SK-N-SH (cell line): ENCODE results near the gene TUBA8. TPM values are rescaled to one million over a fixed set of nuclear protein-coding genes. Genes with fewer than 3 reads are reported as not detected.

Experiments used
- CTCF ChIA-PET: fragments of 300-600, 350-600 bp; formaldehyde crosslinking; extraction: SDS; loops from one replicate; lab custom pipeline; 2021; lab: Yijun Ruan, JAX
- POLR2A ChIA-PET: fragments of 350-600 bp; sonication (Branson Sonifier 250); formaldehyde crosslinking; extraction: SDS; loops from one replicate; lab custom pipeline; 2020; ENCODE audit warnings: antibody characterized with exemption, inconsistent platforms; lab: Yijun Ruan, JAX
- DNase-seq: peaks from one replicate; pipeline ENCODE4 v3.0.0; 2012
- H2AFZ ChIP-seq: fragments of 200-600 bp; sonication (generic); 2 replicates; pipeline ENCODE4 v1.8.1; 2016; ENCODE audit warnings: antibody characterized with exemption, mild to moderate bottlenecking, low read depth
- H3F3A ChIP-seq: fragments of 200-600 bp; sonication (generic); replicated peaks from 2 replicates; pipeline ENCODE3; 2016; ENCODE audit warnings: antibody characterized with exemption, mild to moderate bottlenecking; ENCODE audit not compliant: insufficient read depth
- H3K27ac ChIP-seq, 2 experiments: fragments of 200-500 bp in 1 of 2; fragments of 200-600 bp in 1 of 2; sonication (Bioruptor generic) in 1 of 2; sonication (generic), shearing (Covaris generic) in 1 of 2; 2 replicates each; pipeline versions ENCODE4 v1.5.1 to v1.6.1; 2014 to 2016; ENCODE audit warnings: low read depth in 2 of 2, inconsistent platforms in 1 of 2, low read length in 1 of 2, mild to moderate bottlenecking in 1 of 2, mixed read lengths in 1 of 2
- H3K27me3 ChIP-seq: fragments of 200-600 bp; sonication (generic), shearing (Covaris generic); 2 replicates; pipeline ENCODE4 v1.6.1; 2016; ENCODE audit warnings: mixed run types; ENCODE audit not compliant: insufficient read depth
- H3K36me3 ChIP-seq, 2 experiments: fragments of 200-500 bp in 1 of 2; fragments of 200-600 bp in 1 of 2; sonication (Bioruptor generic) in 1 of 2; sonication (generic) in 1 of 2; replicated peaks in 1 of 2; 2 replicates each; pipeline versions ENCODE3 to v1.5.1; 2014 to 2016; ENCODE audit warnings: low read length in 1 of 2, mild to moderate bottlenecking in 1 of 2; ENCODE audit not compliant: insufficient read depth in 2 of 2, control insufficient read depth in 1 of 2
- H3K4me1 ChIP-seq, 2 experiments: fragments of 200-500 bp in 1 of 2; fragments of 200-600 bp in 1 of 2; sonication (Bioruptor generic) in 1 of 2; sonication (generic), shearing (Covaris generic) in 1 of 2; 2 replicates each; pipeline versions ENCODE4 v1.5.1 to v1.6.1; 2014 to 2016; ENCODE audit warnings: low read depth in 1 of 2, low read length in 1 of 2, mixed run types in 1 of 2; ENCODE audit not compliant: insufficient read depth in 2 of 2, control insufficient read depth in 1 of 2
- H3K4me2 ChIP-seq: fragments of 200-600 bp; sonication (generic), shearing (Covaris generic); 2 replicates; pipeline ENCODE4 v1.6.1; 2017; ENCODE audit warnings: mixed run types
- H3K4me3 ChIP-seq, 2 experiments: fragments of 200-500 bp in 1 of 2; fragments of 200-600 bp in 1 of 2; sonication (Bioruptor generic) in 1 of 2; sonication (generic), shearing (Covaris generic) in 1 of 2; 2 replicates each; pipeline versions ENCODE4 v1.5.1 to v1.8.1; 2014 to 2016; ENCODE audit warnings: low read depth in 2 of 2, inconsistent platforms in 1 of 2, low read length in 1 of 2, mild to moderate bottlenecking in 1 of 2, mixed read lengths in 1 of 2, moderate library complexity in 1 of 2
- H3K79me2 ChIP-seq: fragments of 200-600 bp; sonication (generic); 2 replicates; pipeline ENCODE4 v1.8.1; 2017; ENCODE audit warnings: mild to moderate bottlenecking; ENCODE audit not compliant: insufficient read depth
- H3K9ac ChIP-seq: fragments of 200-600 bp; sonication (generic); 2 replicates; pipeline ENCODE4 v1.6.1; 2017; ENCODE audit warnings: mixed run types
- H3K9me2 ChIP-seq: fragments of 200-600 bp; sonication (generic); 2 replicates; pipeline ENCODE4 v1.6.1; 2017; ENCODE audit warnings: mixed run types
- H3K9me3 ChIP-seq: fragments of 200-600 bp; sonication (generic); 2 replicates; pipeline ENCODE4 v1.6.1; 2017; ENCODE audit warnings: mixed run types, mild to moderate bottlenecking, moderate library complexity
- H4K20me1 ChIP-seq: fragments of 200-600 bp; sonication (generic); 2 replicates; pipeline ENCODE4 v1.6.1; 2017; ENCODE audit warnings: mild to moderate bottlenecking, mixed run types; ENCODE audit not compliant: insufficient read depth
- CHD2 ChIP-seq: fragments of 150-350 bp; IDR thresholded peaks from 2 replicates; pipeline ENCODE4 v1.6.1; 2018; ENCODE audit warnings: low read length; ENCODE audit not compliant: partially characterized antibody
- EP300 ChIP-seq, 2 experiments: IDR thresholded peaks; 2 replicates each; pipeline versions ENCODE4 v1.4.0 to v1.6.1; 2012; ENCODE audit warnings: borderline replicate concordance in 1 of 2, low read depth in 1 of 2, low read length in 1 of 2
- EZH2phosphoT487 ChIP-seq: fragments of 200-600 bp; sonication (generic); IDR thresholded peaks from 2 replicates; pipeline ENCODE4 v1.6.1; 2017; ENCODE audit warnings: low read depth, mixed run types, mild to moderate bottlenecking, antibody characterized with exemption, moderate library complexity, borderline replicate concordance
- FOSL2 ChIP-seq: IDR thresholded peaks from 2 replicates; pipeline ENCODE4 v1.4.0; 2012; ENCODE audit warnings: low read depth, mild to moderate bottlenecking, moderate library complexity, borderline replicate concordance
- FOXJ3 ChIP-seq: sonication (generic); formaldehyde crosslinking; IDR thresholded peaks from 2 replicates; pipeline ENCODE4 v1.5.1; 2020; ENCODE audit warnings: mild to moderate bottlenecking, missing genetic modification reagents
- FOXM1 ChIP-seq: IDR thresholded peaks from 2 replicates; pipeline ENCODE4 v1.4.0; 2012; ENCODE audit warnings: low read depth, mild to moderate bottlenecking
- IRF3 ChIP-seq: fragments of 150-350 bp; IDR thresholded peaks from 2 replicates; pipeline ENCODE4 v1.6.1; 2016; ENCODE audit warnings: mild to moderate bottlenecking, low read depth, low read length
- JUND ChIP-seq: IDR thresholded peaks from 2 replicates; pipeline ENCODE4 v1.4.0; 2012
- PBX3 ChIP-seq: IDR thresholded peaks from 2 replicates; pipeline ENCODE4; 2012
- RFX5 ChIP-seq: IDR thresholded peaks from 2 replicates; pipeline ENCODE4 v1.6.1; 2012; ENCODE audit warnings: mild to moderate bottlenecking, improper control_type of control experiment, low read length
- RXRA ChIP-seq: IDR thresholded peaks from 2 replicates; pipeline ENCODE4 v1.4.0; 2012; ENCODE audit warnings: low read depth, mild to moderate bottlenecking, borderline replicate concordance
- TCF12 ChIP-seq: IDR thresholded peaks from 2 replicates; pipeline ENCODE4 v1.4.0; 2012
- TEAD4 ChIP-seq: IDR thresholded peaks from 2 replicates; pipeline ENCODE4 v1.4.0; 2012; ENCODE audit warnings: mild to moderate bottlenecking, borderline replicate concordance; ENCODE audit not compliant: insufficient read depth
- WGBS: methylation state at CpG from one replicate; pipeline ENCODE4 v1.1.6; 2017; ENCODE audit warnings: low lambda C conversion rate; 5-methylcytosine and 5-hydroxymethylcytosine counted together
- polyA plus RNA-seq, 3 experiments: library from polyadenylated mRNA; depleted of rRNA; stranded (reverse); fragments of >200 nt; gene quantifications; 2 replicates each; pipeline ENCODE4 v1.2.3, GENCODE V29; 2012

Gene TUBA8
- polyA plus RNA-seq, 1 of the 3 experiments (the other 2 are of a cell fraction): 1.7 TPM

- peaks cover 62% of the 10 kb centered on the region for H3K79me2 ChIP-seq
- peaks cover 38 to 42% of the 10 kb centered on the region in 2 experiments for H3K36me3 ChIP-seq
- TF ChIP-seq FOXJ3 (no peak), TCF12 (no peak), FOXM1 (no peak), JUND (no peak), TEAD4 (no peak), RFX5 (no peak), FOSL2 (no peak), RXRA (no peak), EZH2phosphoT487 (no peak), PBX3 (no peak), EP300 (IDR thresholded peaks at IDR 0.05; ENCODE audit: borderline replicate concordance in 1 of 2, low read depth in 1 of 2, low read length in 1 of 2) (no peak), CHD2 (no peak)
- H3K9me3 ChIP-seq: no peaks in the 10 kb centered on the region
- peaks cover 6% of the 10 kb centered on the region for H3F3A ChIP-seq
- POLR2A ChIA-PET: no interaction called here
- H2AFZ ChIP-seq: no peak overlapping the region
- no peak overlapping the region for H3K9ac ChIP-seq
- no peak overlapping the region for H3K27ac ChIP-seq
- H3K4me3 ChIP-seq: no peak overlapping the region
- H3K27me3 ChIP-seq: no peaks in the 10 kb centered on the region
- WGBS: 96% methylated on average over 5 of the region's 5 CpGs
- H3K9me2 ChIP-seq: no peaks in the 10 kb centered on the region
- no peak for DNase-seq
- H3K4me1 ChIP-seq: peaks cover 11 to 20% of the 10 kb centered on the region in 2 experiments
- 0 out of 2 replicates have a peak, but pooled peaks cover 5% of the 10 kb centered on the region for H4K20me1 ChIP-seq
- H3K4me2 ChIP-seq: no peak overlapping the region
- CTCF ChIA-PET: no interaction called here
These were observed 29.2 kb upstream of the TUBA8 start for GRCh38 chr22:18081416-18081815.

GRCh38 chr22:18082467-18082866 lies 28.1 kb upstream of the TUBA8 start:
- Histone ChIP-seq H4K20me1 (0 out of 2 replicates have a peak, but pooled peaks cover 5% of the 10 kb centered on the region), H3K9me2 (no peaks in the 10 kb centered on the region), H3K27ac (no peak overlapping the region), H2AFZ (no peak overlapping the region), H3F3A (no peaks in the 10 kb centered on the region), H3K27me3 (no peaks in the 10 kb centered on the region), H3K9ac (no peak overlapping the region), H3K36me3 (peaks cover 42 to 47% of the 10 kb centered on the region in 2 experiments), H3K79me2 (peaks cover 53% of the 10 kb centered on the region), H3K4me2 (no peak overlapping the region), H3K9me3 (no peaks in the 10 kb centered on the region), H3K4me1 (peaks cover 5 to 11% of the 10 kb centered on the region in 2 experiments; a peak in 2 of 4 replicates), H3K4me3 (no peak overlapping the region)
- no peak for TF ChIP-seq IRF3
- no peak for DNase-seq
- 73% methylated on average over 2 of the region's 2 CpGs for WGBS
- ChIA-PET CTCF (no interaction called here), POLR2A (no interaction called here)
